Measurements from ENCODE around the gene FRYL.

The FRYL gene

DNA sequence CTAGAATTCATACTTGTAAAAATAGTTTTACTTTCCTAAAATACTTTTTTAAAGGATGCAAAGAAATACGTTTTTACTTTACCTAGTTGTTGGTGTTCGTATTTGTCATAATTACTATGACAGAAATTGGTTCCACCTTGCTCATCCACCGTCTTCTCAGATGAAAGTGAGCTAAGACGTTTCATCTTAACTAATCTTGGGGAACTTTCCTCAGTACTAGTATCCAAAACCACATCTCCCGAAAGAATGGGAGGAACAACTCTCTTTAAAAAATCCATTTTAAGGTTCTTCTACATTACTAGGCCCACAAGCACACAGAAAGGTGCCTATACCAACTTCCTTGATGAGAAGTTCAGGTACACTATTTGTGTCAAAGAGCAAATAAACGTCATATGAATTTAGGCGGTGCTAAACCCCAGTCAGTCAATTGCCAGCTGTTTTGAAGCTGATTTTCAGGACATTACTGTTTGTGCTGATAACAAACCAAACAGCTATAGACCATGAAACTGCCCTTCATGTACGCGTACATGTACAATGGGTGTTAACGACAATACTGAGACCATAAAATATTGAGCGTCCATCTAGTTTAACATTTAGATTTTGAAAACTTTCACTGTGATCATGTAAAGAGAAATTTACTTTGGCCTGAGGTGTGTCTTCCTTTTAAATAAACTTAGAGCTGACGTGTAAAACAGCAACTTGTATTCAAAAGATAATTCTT, 99.1 kb downstream of the FRYL start:
- no peak for TF ChIP-seq ZFX (IDR thresholded peaks at IDR 0.05; ENCODE audit: borderline replicate concordance)
- TF ChIP-seq, protein P1, sequence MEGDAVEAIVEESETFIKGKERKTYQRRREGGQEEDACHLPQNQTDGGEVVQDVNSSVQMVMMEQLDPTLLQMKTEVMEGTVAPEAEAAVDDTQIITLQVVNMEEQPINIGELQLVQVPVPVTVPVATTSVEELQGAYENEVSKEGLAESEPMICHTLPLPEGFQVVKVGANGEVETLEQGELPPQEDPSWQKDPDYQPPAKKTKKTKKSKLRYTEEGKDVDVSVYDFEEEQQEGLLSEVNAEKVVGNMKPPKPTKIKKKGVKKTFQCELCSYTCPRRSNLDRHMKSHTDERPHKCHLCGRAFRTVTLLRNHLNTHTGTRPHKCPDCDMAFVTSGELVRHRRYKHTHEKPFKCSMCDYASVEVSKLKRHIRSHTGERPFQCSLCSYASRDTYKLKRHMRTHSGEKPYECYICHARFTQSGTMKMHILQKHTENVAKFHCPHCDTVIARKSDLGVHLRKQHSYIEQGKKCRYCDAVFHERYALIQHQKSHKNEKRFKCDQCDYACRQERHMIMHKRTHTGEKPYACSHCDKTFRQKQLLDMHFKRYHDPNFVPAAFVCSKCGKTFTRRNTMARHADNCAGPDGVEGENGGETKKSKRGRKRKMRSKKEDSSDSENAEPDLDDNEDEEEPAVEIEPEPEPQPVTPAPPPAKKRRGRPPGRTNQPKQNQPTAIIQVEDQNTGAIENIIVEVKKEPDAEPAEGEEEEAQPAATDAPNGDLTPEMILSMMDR (IDR thresholded peaks at IDR 0.05): no peak

DNA sequence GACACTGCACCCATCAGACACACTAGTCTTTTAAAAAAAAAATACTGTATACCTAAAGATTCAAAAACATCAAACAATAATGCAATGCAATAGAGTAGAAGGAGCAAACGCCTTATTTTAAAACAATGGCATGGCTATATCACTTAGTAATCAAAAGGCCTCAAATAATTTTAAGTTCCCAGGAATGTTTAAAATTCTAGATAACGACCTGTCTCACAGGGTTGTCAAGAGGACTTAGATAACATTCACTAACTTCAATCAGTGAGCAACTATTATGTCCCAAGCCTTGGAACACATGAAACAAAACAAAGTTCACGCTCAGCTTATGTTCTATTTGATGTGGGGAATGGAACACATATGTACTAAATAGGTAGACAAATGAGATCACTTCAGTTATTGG, 106.5 kb downstream of the FRYL start:
- H3K27ac ChIP-seq: no peak overlapping the region
- TF ChIP-seq, protein P1 (IDR thresholded peaks at IDR 0.05): no peak
- no peak for TF ChIP-seq ZFX (IDR thresholded peaks at IDR 0.05; ENCODE audit: borderline replicate concordance)

More for the DNA sequence above, 99.1 kb downstream of the FRYL start:
- H3K27ac ChIP-seq: no peak overlapping the region

DNA sequence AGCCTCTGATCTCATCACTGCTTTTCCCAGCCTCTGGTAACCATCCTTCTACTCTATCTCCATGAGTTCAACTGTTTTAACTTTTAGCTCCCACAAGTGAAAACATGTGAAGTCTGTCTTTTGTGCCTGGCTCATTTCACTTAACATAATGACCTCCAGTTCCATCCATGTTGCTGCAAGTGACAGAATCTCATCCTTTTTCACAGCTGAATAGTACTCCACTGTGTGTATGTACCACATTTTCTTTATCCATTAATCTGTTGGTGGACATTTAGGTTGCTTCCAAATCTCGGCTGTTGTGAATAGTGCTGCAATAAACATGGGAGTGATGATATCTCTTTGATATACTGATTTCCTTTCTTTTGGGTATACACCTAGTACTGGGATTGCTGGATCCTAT, 109.5 kb downstream of the FRYL start:
- no peak for TF ChIP-seq ZFX (IDR thresholded peaks at IDR 0.05; ENCODE audit: borderline replicate concordance)
- TF ChIP-seq, protein P1 (IDR thresholded peaks at IDR 0.05): no peak
- H3K27ac ChIP-seq: no peak overlapping the region

DNA sequence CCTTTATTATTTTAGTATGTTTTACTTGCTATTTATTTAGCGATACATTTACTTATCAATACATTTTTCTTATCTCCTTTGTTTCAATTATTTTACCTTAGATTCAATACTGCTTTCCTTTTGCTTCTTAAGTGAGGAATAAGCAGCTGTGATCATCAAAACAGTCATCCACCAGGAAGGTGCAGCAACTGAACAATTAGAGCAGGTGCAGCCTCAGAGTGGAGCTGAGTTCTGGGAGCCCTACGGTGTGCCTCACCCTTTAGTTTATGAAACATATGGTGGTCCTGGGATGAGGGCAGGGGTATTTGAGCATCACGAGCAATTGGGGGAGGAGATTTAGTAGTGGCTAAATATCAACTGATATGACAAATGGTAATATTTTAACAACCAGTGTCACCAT, 111.0 kb downstream of the FRYL start:
- no peak overlapping the region for H3K27ac ChIP-seq
- TF ChIP-seq, protein P1 (IDR thresholded peaks at IDR 0.05): no peak
- no peak for TF ChIP-seq ZFX (IDR thresholded peaks at IDR 0.05; ENCODE audit: borderline replicate concordance)

DNA sequence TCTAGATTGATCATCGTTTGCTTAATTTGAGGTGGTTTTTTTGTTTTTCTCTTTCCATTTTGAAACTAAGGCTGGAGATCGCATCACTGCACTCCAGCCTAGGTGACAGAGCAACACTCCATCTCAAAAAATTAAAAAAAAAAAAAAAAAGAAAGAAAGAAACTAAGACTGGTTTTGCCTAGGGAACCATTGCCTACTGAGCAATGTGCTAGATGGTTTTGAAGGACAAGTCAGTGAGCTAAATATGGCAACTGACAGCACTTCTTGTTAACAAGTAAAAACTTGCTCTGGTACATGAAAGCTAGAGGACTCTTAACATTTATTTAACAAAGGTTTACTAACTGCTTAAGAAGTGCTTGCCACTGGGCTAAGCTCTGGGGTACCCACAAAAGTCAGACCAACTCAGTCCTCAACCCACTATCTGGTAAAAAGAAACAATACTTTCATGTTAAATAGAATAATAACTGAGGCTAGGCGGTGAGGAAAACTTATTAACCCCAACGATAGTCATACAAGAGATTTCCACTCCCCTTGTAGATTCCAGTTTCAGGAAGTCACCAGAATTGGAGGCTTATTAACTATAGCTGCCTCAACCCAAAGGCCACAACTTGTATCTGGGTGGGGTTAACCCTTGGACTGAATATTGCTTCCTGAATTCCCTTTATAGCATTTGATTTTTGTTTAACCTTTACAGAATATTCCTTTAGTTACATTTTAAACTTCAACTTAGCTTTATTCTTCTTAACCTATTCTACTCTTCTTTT, 111.6 kb downstream of the FRYL start:
- TF ChIP-seq, protein P1 (IDR thresholded peaks at IDR 0.05): no peak
- no peak for TF ChIP-seq ZFX (IDR thresholded peaks at IDR 0.05; ENCODE audit: borderline replicate concordance)
- no peak overlapping the region for H3K27ac ChIP-seq

DNA sequence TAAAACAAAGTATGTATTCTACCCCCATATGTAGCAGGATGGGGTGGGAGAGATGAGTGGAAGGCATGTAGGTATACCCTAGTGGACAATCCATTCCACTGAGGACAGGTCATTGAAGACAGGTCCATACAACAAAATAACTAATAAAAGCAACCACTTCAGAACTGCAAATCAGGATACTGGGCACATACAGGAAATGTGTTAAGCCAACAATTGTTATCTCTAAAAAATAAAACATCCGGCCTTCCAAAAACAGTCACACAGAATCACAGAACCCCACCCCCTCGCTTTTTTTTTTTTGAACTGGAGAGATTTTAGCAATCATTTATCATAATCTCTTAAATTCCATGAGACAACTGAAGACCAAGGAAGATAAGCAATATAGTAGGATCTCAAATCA, 112.9 kb downstream of the FRYL start:
- TF ChIP-seq, protein P1 (IDR thresholded peaks at IDR 0.05): no peak
- TF ChIP-seq ZFX (IDR thresholded peaks at IDR 0.05; ENCODE audit: borderline replicate concordance): no peak

More for the DNA sequence above, 112.9 kb downstream of the FRYL start:
- H3K27ac ChIP-seq: no peak overlapping the region

All from 22Rv1 (cell line).